Stomach (tissue), 4 donors: ENCODE results near the gene ST6GALNAC3.

Experiments
- EP300 ChIP-seq: sonication (generic); formaldehyde crosslinking; IDR thresholded peaks from one replicate; pipeline ENCODE4 v1.6.1; 2017; ENCODE audit warnings: antibody characterized with exemption
- POLR2A ChIP-seq, 4 donors: fragments of 450-650 bp; IDR thresholded peaks; one replicate each; pipeline ENCODE4 v1.6.1; 2016; ENCODE audit warnings: antibody characterized with exemption in 4 of 4, control low read depth in 2 of 4, mild to moderate bottlenecking in 1 of 4, moderate library complexity in 1 of 4
- POLR2AphosphoS5 ChIP-seq, 3 donors: sonication (generic); formaldehyde crosslinking; IDR thresholded peaks; one replicate each; pipeline ENCODE4 v1.6.1; 2016; ENCODE audit warnings: antibody characterized with exemption in 3 of 3
- TF ChIP-seq, protein P1 (sequence below), 7 experiments: fragments of 450-650 bp in 4 of 7; fragments of 200-600 bp in 3 of 7; sonication (generic) in 3 of 7; IDR thresholded peaks; one replicate each; pipeline ENCODE4 v1.5.1; 2016 to 2019; ENCODE audit warnings: antibody characterized with exemption in 7 of 7, control low read depth in 2 of 7, mild to moderate bottlenecking in 1 of 7

DNA sequence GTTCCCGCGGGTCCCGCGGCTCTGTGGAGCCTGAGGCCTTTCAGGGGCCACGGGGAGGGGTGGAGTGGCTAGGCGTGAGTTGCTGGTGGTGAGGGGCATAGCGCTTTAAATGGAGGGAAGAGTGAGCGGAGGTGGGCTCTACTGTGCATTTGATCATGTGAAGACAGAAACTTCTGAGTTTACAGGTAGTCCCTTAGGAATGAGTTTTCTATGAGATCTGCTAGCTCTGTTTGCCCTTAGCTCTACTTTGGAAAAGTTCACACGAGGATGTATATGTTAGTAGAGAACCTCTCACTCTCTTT lies 593 bp downstream of the ST6GALNAC3 start:
- TF ChIP-seq, protein P1, sequence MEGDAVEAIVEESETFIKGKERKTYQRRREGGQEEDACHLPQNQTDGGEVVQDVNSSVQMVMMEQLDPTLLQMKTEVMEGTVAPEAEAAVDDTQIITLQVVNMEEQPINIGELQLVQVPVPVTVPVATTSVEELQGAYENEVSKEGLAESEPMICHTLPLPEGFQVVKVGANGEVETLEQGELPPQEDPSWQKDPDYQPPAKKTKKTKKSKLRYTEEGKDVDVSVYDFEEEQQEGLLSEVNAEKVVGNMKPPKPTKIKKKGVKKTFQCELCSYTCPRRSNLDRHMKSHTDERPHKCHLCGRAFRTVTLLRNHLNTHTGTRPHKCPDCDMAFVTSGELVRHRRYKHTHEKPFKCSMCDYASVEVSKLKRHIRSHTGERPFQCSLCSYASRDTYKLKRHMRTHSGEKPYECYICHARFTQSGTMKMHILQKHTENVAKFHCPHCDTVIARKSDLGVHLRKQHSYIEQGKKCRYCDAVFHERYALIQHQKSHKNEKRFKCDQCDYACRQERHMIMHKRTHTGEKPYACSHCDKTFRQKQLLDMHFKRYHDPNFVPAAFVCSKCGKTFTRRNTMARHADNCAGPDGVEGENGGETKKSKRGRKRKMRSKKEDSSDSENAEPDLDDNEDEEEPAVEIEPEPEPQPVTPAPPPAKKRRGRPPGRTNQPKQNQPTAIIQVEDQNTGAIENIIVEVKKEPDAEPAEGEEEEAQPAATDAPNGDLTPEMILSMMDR (IDR thresholded peaks at IDR 0.05): no peak
- TF ChIP-seq POLR2A (IDR thresholded peaks at IDR 0.05) (no peak), EP300 (no peak), POLR2AphosphoS5 (IDR thresholded peaks at IDR 0.05) (no peak)
